SK-N-SH (cell line): Measurements from ENCODE around the gene ZAP70. TPM values are rescaled to one million over a fixed set of nuclear protein-coding genes. Genes with fewer than 3 reads are reported as not detected.

Source experiments
- CTCF ChIA-PET: fragments of 300-600, 350-600 bp; formaldehyde crosslinking; extraction: SDS; loops from one replicate; lab custom pipeline; 2021; lab: Yijun Ruan, JAX
- POLR2A ChIA-PET: fragments of 350-600 bp; sonication (Branson Sonifier 250); formaldehyde crosslinking; extraction: SDS; loops from one replicate; lab custom pipeline; 2020; ENCODE audit warnings: antibody characterized with exemption, inconsistent platforms; lab: Yijun Ruan, JAX
- DNase-seq: peaks from one replicate; pipeline ENCODE4 v3.0.0; 2012
- H2AFZ ChIP-seq: fragments of 200-600 bp; sonication (generic); 2 replicates; pipeline ENCODE4 v1.8.1; 2016; ENCODE audit warnings: antibody characterized with exemption, mild to moderate bottlenecking, low read depth
- H3F3A ChIP-seq: fragments of 200-600 bp; sonication (generic); replicated peaks from 2 replicates; pipeline ENCODE3; 2016; ENCODE audit warnings: antibody characterized with exemption, mild to moderate bottlenecking; ENCODE audit not compliant: insufficient read depth
- H3K27ac ChIP-seq, 2 experiments: fragments of 200-500 bp in 1 of 2; fragments of 200-600 bp in 1 of 2; sonication (Bioruptor generic) in 1 of 2; sonication (generic), shearing (Covaris generic) in 1 of 2; 2 replicates each; pipeline versions ENCODE4 v1.5.1 to v1.6.1; 2014 to 2016; ENCODE audit warnings: low read depth in 2 of 2, inconsistent platforms in 1 of 2, low read length in 1 of 2, mild to moderate bottlenecking in 1 of 2, mixed read lengths in 1 of 2
- H3K27me3 ChIP-seq: fragments of 200-600 bp; sonication (generic), shearing (Covaris generic); 2 replicates; pipeline ENCODE4 v1.6.1; 2016; ENCODE audit warnings: mixed run types; ENCODE audit not compliant: insufficient read depth
- H3K36me3 ChIP-seq, 2 experiments: fragments of 200-500 bp in 1 of 2; fragments of 200-600 bp in 1 of 2; sonication (Bioruptor generic) in 1 of 2; sonication (generic) in 1 of 2; replicated peaks in 1 of 2; 2 replicates each; pipeline versions ENCODE3 to v1.5.1; 2014 to 2016; ENCODE audit warnings: low read length in 1 of 2, mild to moderate bottlenecking in 1 of 2; ENCODE audit not compliant: insufficient read depth in 2 of 2, control insufficient read depth in 1 of 2
- H3K4me1 ChIP-seq, 2 experiments: fragments of 200-500 bp in 1 of 2; fragments of 200-600 bp in 1 of 2; sonication (Bioruptor generic) in 1 of 2; sonication (generic), shearing (Covaris generic) in 1 of 2; 2 replicates each; pipeline versions ENCODE4 v1.5.1 to v1.6.1; 2014 to 2016; ENCODE audit warnings: low read depth in 1 of 2, low read length in 1 of 2, mixed run types in 1 of 2; ENCODE audit not compliant: insufficient read depth in 2 of 2, control insufficient read depth in 1 of 2
- H3K4me2 ChIP-seq: fragments of 200-600 bp; sonication (generic), shearing (Covaris generic); 2 replicates; pipeline ENCODE4 v1.6.1; 2017; ENCODE audit warnings: mixed run types
- H3K4me3 ChIP-seq, 2 experiments: fragments of 200-500 bp in 1 of 2; fragments of 200-600 bp in 1 of 2; sonication (Bioruptor generic) in 1 of 2; sonication (generic), shearing (Covaris generic) in 1 of 2; 2 replicates each; pipeline versions ENCODE4 v1.5.1 to v1.8.1; 2014 to 2016; ENCODE audit warnings: low read depth in 2 of 2, inconsistent platforms in 1 of 2, low read length in 1 of 2, mild to moderate bottlenecking in 1 of 2, mixed read lengths in 1 of 2, moderate library complexity in 1 of 2
- H3K79me2 ChIP-seq: fragments of 200-600 bp; sonication (generic); 2 replicates; pipeline ENCODE4 v1.8.1; 2017; ENCODE audit warnings: mild to moderate bottlenecking; ENCODE audit not compliant: insufficient read depth
- H3K9ac ChIP-seq: fragments of 200-600 bp; sonication (generic); 2 replicates; pipeline ENCODE4 v1.6.1; 2017; ENCODE audit warnings: mixed run types
- H3K9me2 ChIP-seq: fragments of 200-600 bp; sonication (generic); 2 replicates; pipeline ENCODE4 v1.6.1; 2017; ENCODE audit warnings: mixed run types
- H3K9me3 ChIP-seq: fragments of 200-600 bp; sonication (generic); 2 replicates; pipeline ENCODE4 v1.6.1; 2017; ENCODE audit warnings: mixed run types, mild to moderate bottlenecking, moderate library complexity
- H4K20me1 ChIP-seq: fragments of 200-600 bp; sonication (generic); 2 replicates; pipeline ENCODE4 v1.6.1; 2017; ENCODE audit warnings: mild to moderate bottlenecking, mixed run types; ENCODE audit not compliant: insufficient read depth
- CHD2 ChIP-seq: fragments of 150-350 bp; IDR thresholded peaks from 2 replicates; pipeline ENCODE4 v1.6.1; 2018; ENCODE audit warnings: low read length; ENCODE audit not compliant: partially characterized antibody
- CTCF ChIP-seq: fragments of 200-600 bp; sonication (generic); IDR thresholded peaks from 2 replicates; pipeline ENCODE4 v1.6.1; 2017; ENCODE audit warnings: antibody characterized with exemption, mild to moderate bottlenecking, moderate library complexity
- EZH2phosphoT487 ChIP-seq: fragments of 200-600 bp; sonication (generic); IDR thresholded peaks from 2 replicates; pipeline ENCODE4 v1.6.1; 2017; ENCODE audit warnings: low read depth, mixed run types, mild to moderate bottlenecking, antibody characterized with exemption, moderate library complexity, borderline replicate concordance
- GATA2 ChIP-seq: sonication (generic); formaldehyde crosslinking; IDR thresholded peaks from 2 replicates; pipeline ENCODE4 v1.5.0; 2020; ENCODE audit warnings: mild to moderate bottlenecking, missing genetic modification reagents
- IRF3 ChIP-seq: fragments of 150-350 bp; IDR thresholded peaks from 2 replicates; pipeline ENCODE4 v1.6.1; 2016; ENCODE audit warnings: mild to moderate bottlenecking, low read depth, low read length
- MAX ChIP-seq: IDR thresholded peaks from 2 replicates; pipeline ENCODE4 v1.4.0; 2012; ENCODE audit warnings: low read depth
- PBX3 ChIP-seq: IDR thresholded peaks from 2 replicates; pipeline ENCODE4; 2012
- RAD21 ChIP-seq: IDR thresholded peaks from 2 replicates; pipeline ENCODE4 v1.6.1; 2012; ENCODE audit warnings: mild to moderate bottlenecking, low read length
- RFX5 ChIP-seq: IDR thresholded peaks from 2 replicates; pipeline ENCODE4 v1.6.1; 2012; ENCODE audit warnings: mild to moderate bottlenecking, improper control_type of control experiment, low read length
- RXRA ChIP-seq: IDR thresholded peaks from 2 replicates; pipeline ENCODE4 v1.4.0; 2012; ENCODE audit warnings: low read depth, mild to moderate bottlenecking, borderline replicate concordance
- SMC3 ChIP-seq: IDR thresholded peaks from 2 replicates; pipeline ENCODE4 v1.6.1; 2012; ENCODE audit warnings: low read depth, low read length, improper control_type of control experiment
- TAF1 ChIP-seq: IDR thresholded peaks from 2 replicates; pipeline ENCODE4 v1.6.1; 2012; ENCODE audit warnings: low read depth, mild to moderate bottlenecking, low read length, moderate library complexity, borderline replicate concordance
- TCF12 ChIP-seq: IDR thresholded peaks from 2 replicates; pipeline ENCODE4 v1.4.0; 2012
- USF1 ChIP-seq: IDR thresholded peaks from 2 replicates; pipeline ENCODE4 v1.4.0; 2012; ENCODE audit warnings: low read depth, borderline replicate concordance
- USF2 ChIP-seq: fragments of 150-350 bp; IDR thresholded peaks from 2 replicates; pipeline ENCODE4 v1.6.1; 2017; ENCODE audit warnings: antibody characterized with exemption, low read length, low read depth, borderline replicate concordance
- ZBTB33 ChIP-seq: IDR thresholded peaks from 2 replicates; pipeline ENCODE4 v1.4.0; 2012; ENCODE audit warnings: low read depth, borderline replicate concordance
- WGBS: methylation state at CpG from one replicate; pipeline ENCODE4 v1.1.6; 2017; ENCODE audit warnings: low lambda C conversion rate; 5-methylcytosine and 5-hydroxymethylcytosine counted together
- polyA plus RNA-seq, 3 experiments: library from polyadenylated mRNA; depleted of rRNA; stranded (reverse); fragments of >200 nt; gene quantifications; 2 replicates each; pipeline ENCODE4 v1.2.3, GENCODE V29; 2012

Gene ZAP70
- polyA plus RNA-seq, 1 of the 3 experiments (the other 2 are of a cell fraction): 0.05 TPM

GRCh38 chr2:97739020-97739892 is 25.9 kb downstream of the ZAP70 start (continued):
- TF ChIP-seq ZBTB33: no peak

- no peaks in the 10 kb centered on the region for H3K27me3 ChIP-seq
- H3K9me3 ChIP-seq: no peaks in the 10 kb centered on the region
- H3K4me3 ChIP-seq: no peak overlapping the region
- no peak for DNase-seq
- no peaks in the 10 kb centered on the region for H3K9me2 ChIP-seq
- no peak overlapping the region for H3K9ac ChIP-seq
- no peak overlapping the region for H3K27ac ChIP-seq
- H3K36me3 ChIP-seq: no peaks in the 10 kb centered on the region
- no peaks in the 10 kb centered on the region for H4K20me1 ChIP-seq
- no peak overlapping the region for H2AFZ ChIP-seq
- H3K79me2 ChIP-seq: no peaks in the 10 kb centered on the region
- ChIA-PET CTCF (interaction anchor here (0.9 to 3.5 kb wide), 14 partner anchors 9 to 645 kb away, joined by 3 to 37 read pairs (median 12); no protein-coding TSS in a partner anchor), POLR2A (no interaction called here)
- H3K4me2 ChIP-seq: no peak overlapping the region
- 14% methylated on average over 1 of the region's 5 CpGs for WGBS
- TF ChIP-seq MAX: no peak
- no peak for TF ChIP-seq CTCF
- TF ChIP-seq USF1: no peak
- TF ChIP-seq IRF3: no peak
- no peak for TF ChIP-seq RAD21
- TF ChIP-seq TAF1: no peak
- TF ChIP-seq GATA2: no peak
- no peak for TF ChIP-seq EZH2phosphoT487
- TF ChIP-seq SMC3: no peak
- TF ChIP-seq TCF12: no peak
- TF ChIP-seq RXRA: no peak
- no peak for TF ChIP-seq RFX5
- no peak for TF ChIP-seq USF2
- TF ChIP-seq CHD2: no peak
- TF ChIP-seq PBX3: no peak
- TF ChIP-seq, all 33 proteins: peak for 0
- no peaks in the 10 kb centered on the region; a peak in 1 of 4 replicates for H3K4me1 ChIP-seq
- no peaks in the 10 kb centered on the region for H3F3A ChIP-seq
Observed at GRCh38 chr2:97739893-97740245, 26.5 kb downstream of the ZAP70 start.
